ENCODE data around the gene BIRC7.
A peak's percentile ranks its signal among the peaks of the same experiment; 100 is the strongest.
"Not testable (repeated sequence)": the region's sequence is repeated elsewhere in the genome, so short reads cannot be mapped to it uniquely, and the experiment has no call there.

Gene BIRC7

DNA sequence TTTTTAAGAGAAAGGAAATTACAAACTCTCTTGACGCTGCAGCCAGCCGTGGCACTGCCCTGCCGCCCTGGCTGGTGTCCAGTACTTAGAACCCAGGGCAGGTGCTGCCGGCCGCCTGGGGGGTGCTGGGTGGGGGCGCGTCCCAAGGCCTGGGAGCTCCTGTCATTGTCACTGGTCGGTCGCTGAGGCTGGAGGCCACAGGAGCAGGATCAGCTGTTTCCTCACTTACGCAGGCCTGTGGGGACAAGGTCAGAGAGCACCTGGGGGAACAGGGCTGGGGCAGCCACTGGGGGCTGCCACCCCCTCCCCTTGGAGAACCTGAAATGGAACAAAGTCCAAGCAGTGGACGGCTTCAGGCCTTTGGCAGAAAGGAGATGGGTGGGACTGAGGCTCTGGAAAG, 5.6 kb downstream of the BIRC7 start:
- Histone ChIP-seq H3K4me3 (ENCODE audit: low read depth in 1 of 2, low read length in 2 of 2) (no peak overlapping the region), H3K9me3 (ENCODE audit: control insufficient read depth in 1 of 2, low read length in 2 of 2) (no peaks in the 10 kb centered on the region), H3K27ac (ENCODE audit: low read length) (no peak overlapping the region), H3K36me3 (ENCODE audit: control insufficient read depth in 1 of 2, insufficient read depth in 2 of 2, low read length in 2 of 2) (no peaks in the 10 kb centered on the region), H3K4me1 (ENCODE audit: control insufficient read depth in 1 of 2, insufficient read depth in 2 of 2, low read length in 2 of 2) (no peaks in the 10 kb centered on the region), H3K27me3 (ENCODE audit: low read depth, low read length) (no peaks in the 10 kb centered on the region)

DNA sequence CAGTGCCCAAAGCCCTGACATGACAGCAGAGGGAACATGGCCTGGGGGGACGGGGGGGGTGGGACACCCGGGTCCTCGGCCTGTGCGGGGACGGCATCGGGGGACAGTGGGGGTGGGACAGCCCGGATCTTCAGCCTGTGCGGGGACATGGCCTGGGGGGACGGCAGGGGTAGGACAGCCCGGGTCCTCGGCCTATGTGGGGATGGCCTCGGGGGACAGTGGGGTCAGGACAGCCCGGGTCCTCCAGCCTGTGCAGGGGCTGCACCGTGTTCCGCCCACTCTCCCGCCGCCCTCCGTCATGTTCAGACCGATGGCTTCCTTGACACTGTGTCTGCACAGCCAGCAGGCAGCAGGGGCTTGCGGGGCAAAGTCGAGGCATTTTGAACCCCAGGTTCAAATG, 7.0 kb downstream of the BIRC7 start:
- Histone ChIP-seq H3K36me3 (ENCODE audit: control insufficient read depth in 1 of 2, insufficient read depth in 2 of 2, low read length in 2 of 2) (no peaks in the 10 kb centered on the region), H3K4me3 (ENCODE audit: low read depth in 1 of 2, low read length in 2 of 2) (no peak overlapping the region), H3K9me3 (ENCODE audit: control insufficient read depth in 1 of 2, low read length in 2 of 2) (no peaks in the 10 kb centered on the region), H3K4me1 (ENCODE audit: control insufficient read depth in 1 of 2, insufficient read depth in 2 of 2, low read length in 2 of 2) (no peaks in the 10 kb centered on the region), H3K27me3 (ENCODE audit: low read depth, low read length) (peaks cover 6% of the 10 kb centered on the region), H3K27ac (ENCODE audit: low read length) (no peak overlapping the region)

DNA sequence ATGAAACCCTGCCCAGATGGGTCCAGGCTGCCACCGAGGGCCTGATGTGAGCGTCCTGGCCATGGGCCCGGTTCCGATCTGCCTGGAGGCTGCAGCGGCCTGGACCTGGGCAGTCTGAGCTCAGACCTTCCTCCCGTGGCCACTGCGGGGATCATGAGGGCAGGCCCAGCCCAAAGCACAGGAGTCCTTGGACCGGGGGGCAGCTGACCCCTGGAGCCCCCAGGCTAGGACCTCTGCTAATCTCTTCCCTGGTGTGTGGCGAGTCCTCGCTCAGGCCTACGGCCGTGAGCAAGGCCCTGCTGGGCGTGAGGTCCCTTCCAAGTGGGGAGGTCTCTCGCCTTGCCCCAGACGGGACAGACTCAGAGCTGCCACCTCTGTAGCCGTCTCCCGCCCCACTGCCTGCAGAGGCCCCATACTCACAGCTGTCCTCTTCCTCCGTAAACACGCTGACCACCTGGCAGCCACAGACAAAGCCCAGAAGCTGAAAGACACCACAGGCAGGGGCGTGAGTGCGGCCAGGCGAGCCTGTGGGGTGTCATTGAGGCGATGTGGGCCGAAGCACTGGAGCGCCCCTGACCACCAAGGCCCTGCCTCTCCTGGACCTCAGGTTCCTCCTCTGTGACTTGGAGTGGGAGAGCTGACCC, 8.0 kb downstream of the BIRC7 start:
- H3K36me3 ChIP-seq (ENCODE audit: control insufficient read depth in 1 of 2, insufficient read depth in 2 of 2, low read length in 2 of 2) = no peaks in the 10 kb centered on the region
- peaks cover 6% of the 10 kb centered on the region for H3K27me3 ChIP-seq (ENCODE audit: low read depth, low read length)
- no peak overlapping the region for H3K27ac ChIP-seq (ENCODE audit: low read length)
- H3K4me1 ChIP-seq (ENCODE audit: control insufficient read depth in 1 of 2, insufficient read depth in 2 of 2, low read length in 2 of 2) = no peaks in the 10 kb centered on the region
- H3K4me3 ChIP-seq (ENCODE audit: low read depth in 1 of 2, low read length in 2 of 2) = no peak overlapping the region
- no peaks in the 10 kb centered on the region for H3K9me3 ChIP-seq (ENCODE audit: control insufficient read depth in 1 of 2, low read length in 2 of 2)

DNA sequence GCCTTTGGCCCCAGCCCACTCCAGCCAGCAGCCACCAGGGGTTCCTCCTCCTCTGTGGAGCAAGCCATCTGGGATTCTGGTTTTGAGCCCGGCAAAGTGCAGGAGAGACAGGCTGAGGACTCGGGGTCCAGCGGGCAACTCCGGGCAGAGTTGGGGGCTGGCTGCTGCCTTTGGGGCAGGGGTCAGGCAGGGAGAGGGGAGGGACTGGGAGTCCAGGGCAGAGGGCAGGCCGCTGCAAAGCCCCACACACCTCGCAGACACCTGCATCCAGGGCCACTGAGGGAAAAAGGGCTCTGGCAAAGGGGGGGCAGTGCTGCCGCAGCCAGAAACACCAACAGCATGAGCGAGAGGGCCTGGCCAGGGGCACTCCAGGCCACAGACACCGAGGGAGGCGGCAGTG, 8.8 kb downstream of the BIRC7 start:
- Histone ChIP-seq H3K4me1 (ENCODE audit: control insufficient read depth in 1 of 2, insufficient read depth in 2 of 2, low read length in 2 of 2) (no peaks in the 10 kb centered on the region), H3K4me3 (ENCODE audit: low read depth in 1 of 2, low read length in 2 of 2) (no peak overlapping the region), H3K9me3 (ENCODE audit: control insufficient read depth in 1 of 2, low read length in 2 of 2) (no peaks in the 10 kb centered on the region), H3K36me3 (ENCODE audit: control insufficient read depth in 1 of 2, insufficient read depth in 2 of 2, low read length in 2 of 2) (no peaks in the 10 kb centered on the region), H3K27ac (ENCODE audit: low read length) (no peak overlapping the region), H3K27me3 (ENCODE audit: low read depth, low read length) (peaks cover 6% of the 10 kb centered on the region)

DNA sequence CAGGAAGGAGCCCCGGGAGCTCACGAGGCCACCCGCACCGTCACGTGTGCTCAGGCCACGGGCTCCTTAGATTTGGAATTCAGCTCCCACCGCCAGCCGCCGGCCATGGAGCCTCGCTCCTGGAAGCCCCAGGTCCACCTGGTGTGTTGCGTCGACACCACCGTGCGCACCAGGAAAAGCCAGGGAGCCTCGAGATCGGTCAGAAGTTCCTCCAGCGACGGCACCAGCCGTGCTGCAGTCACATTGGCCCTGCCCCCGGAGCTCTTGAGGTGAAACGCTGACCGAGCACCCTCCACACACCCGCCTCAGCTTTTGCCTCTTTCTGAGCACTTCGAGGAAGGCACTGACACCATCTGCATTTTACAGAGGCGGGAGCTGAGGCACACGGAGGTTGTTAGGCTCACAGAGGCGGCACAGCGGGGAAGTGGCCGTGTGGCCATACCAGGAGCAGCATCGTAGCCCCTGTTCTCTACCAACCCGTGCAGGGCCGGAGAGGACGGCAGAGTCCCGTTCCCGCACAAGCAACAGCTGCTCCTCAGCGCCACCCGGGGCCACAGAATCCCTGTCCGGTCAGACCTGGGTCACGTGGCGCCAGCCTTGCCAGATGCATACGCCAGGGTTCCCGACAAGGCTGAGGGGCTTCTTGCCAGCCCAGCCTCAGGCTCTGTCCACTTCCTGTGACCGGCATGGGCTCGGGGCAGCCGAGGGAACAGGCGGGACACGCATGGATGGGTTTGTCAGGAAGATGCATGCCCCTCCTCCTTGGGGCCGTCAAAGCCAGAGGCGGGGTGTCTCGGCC, 11.0 kb downstream of the BIRC7 start:
- peaks cover 6% of the 10 kb centered on the region for H3K27me3 ChIP-seq (ENCODE audit: low read depth, low read length)
- H3K9me3 ChIP-seq (ENCODE audit: control insufficient read depth in 1 of 2, low read length in 2 of 2) = no peaks in the 10 kb centered on the region
- H3K4me3 ChIP-seq (ENCODE audit: low read depth in 1 of 2, low read length in 2 of 2) = no peak overlapping the region
- no peak overlapping the region for H3K27ac ChIP-seq (ENCODE audit: low read length)
- H3K36me3 ChIP-seq (ENCODE audit: control insufficient read depth in 1 of 2, insufficient read depth in 2 of 2, low read length in 2 of 2) = no peaks in the 10 kb centered on the region
- no peaks in the 10 kb centered on the region for H3K4me1 ChIP-seq (ENCODE audit: control insufficient read depth in 1 of 2, insufficient read depth in 2 of 2, low read length in 2 of 2)

DNA sequence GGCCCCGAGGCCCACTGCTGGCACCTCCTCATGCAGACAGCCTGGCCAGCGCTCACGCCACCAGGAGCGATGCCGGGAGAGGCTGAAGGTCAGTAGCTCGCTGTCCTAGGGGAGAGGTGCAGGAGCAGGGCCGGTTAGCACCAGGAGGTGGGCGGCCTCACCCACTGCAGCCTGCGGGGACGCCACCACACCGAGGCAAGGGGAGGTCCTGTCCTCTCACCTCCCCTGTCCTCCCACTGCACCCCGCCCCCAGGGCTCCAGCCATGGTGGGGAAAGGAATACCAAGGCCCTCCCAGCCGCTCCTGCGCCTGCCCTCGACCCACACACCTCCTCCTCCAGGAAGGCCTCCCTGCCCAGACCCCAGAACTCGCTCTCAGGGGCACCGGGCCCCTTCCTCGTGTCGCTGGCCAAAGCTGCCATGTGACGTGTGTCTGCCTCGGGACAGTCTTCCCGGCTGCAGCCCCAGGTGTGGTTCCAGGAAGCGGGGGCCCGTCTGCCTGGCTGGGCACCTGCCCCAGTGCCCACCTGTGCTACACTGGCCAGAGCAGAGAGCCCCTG, 12.0 kb downstream of the BIRC7 start:
- Histone ChIP-seq H3K9me3 (ENCODE audit: control insufficient read depth in 1 of 2, low read length in 2 of 2) (no peaks in the 10 kb centered on the region), H3K36me3 (ENCODE audit: control insufficient read depth in 1 of 2, insufficient read depth in 2 of 2, low read length in 2 of 2) (no peaks in the 10 kb centered on the region), H3K27me3 (ENCODE audit: low read depth, low read length) (peaks cover 6% of the 10 kb centered on the region), H3K27ac (ENCODE audit: low read length) (no peak overlapping the region), H3K4me1 (ENCODE audit: control insufficient read depth in 1 of 2, insufficient read depth in 2 of 2, low read length in 2 of 2) (no peaks in the 10 kb centered on the region), H3K4me3 (ENCODE audit: low read depth in 1 of 2, low read length in 2 of 2) (no peak overlapping the region)

DNA sequence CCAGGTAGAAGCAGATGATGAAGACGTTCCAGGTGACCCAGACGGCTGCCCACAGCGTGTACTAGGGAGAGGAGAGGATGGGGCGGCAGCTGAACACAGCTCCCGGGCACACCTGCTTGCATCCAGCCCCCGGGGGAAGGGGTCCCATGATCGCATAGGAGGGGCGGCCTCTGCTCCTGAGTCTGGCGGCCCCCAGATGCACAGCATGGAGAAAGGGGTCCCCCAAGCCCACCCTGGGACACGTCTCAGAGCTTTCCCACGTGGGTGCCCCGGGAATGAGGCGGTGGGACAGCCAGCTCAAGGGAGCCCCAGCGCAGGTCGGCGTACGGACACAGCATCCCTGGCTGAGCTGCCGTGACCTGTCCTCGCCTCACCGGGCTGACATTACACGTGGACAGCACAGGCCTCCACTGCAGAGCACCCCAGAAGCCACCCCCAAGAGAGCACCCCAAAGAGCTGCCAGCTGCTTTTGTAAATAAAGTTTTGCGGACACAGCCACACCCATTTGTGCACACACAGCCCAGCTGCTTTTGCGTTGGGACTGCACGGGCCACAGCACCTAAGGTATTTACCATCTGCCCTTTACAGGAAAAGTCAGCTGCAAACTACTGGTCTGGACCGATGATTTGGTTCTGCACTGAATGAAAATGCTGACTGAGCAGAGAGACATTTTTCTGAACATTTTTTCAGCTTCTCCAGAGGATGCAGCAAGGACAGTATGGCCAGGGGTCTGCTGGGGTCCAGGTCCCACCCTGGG, 13.3 kb downstream of the BIRC7 start:
- Histone ChIP-seq H3K27ac (ENCODE audit: low read length) (no peak overlapping the region), H3K9me3 (ENCODE audit: control insufficient read depth in 1 of 2, low read length in 2 of 2) (no peaks in the 10 kb centered on the region), H3K27me3 (ENCODE audit: low read depth, low read length) (peaks cover 6% of the 10 kb centered on the region), H3K4me1 (ENCODE audit: control insufficient read depth in 1 of 2, insufficient read depth in 2 of 2, low read length in 2 of 2) (peaks cover 0 to 8% of the 10 kb centered on the region in 2 donors), H3K36me3 (ENCODE audit: control insufficient read depth in 1 of 2, insufficient read depth in 2 of 2, low read length in 2 of 2) (no peaks in the 10 kb centered on the region), H3K4me3 (ENCODE audit: low read depth in 1 of 2, low read length in 2 of 2) (no peak overlapping the region)

DNA sequence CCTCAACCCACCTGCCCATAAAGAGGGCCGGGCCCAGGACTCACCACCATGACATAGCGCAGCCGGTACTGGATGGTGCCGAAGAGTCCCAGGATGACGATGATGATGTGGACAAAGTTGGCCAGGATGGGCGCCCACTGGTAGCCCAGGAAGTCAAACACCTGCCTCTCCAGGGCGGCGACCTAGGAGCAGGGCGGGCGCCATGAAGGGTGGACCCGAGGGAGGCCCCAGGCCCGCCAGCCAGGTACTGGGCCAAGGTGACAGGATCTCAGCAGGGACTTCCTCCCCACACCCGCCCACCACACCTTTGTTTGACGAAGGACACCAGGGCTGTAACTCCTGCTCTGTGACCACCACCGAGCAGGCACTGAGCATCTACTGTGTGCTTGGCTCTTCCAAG, 14.2 kb downstream of the BIRC7 start:
- H3K27ac ChIP-seq (ENCODE audit: low read length) = no peak overlapping the region
- H3K36me3 ChIP-seq (ENCODE audit: control insufficient read depth in 1 of 2, insufficient read depth in 2 of 2, low read length in 2 of 2) = no peaks in the 10 kb centered on the region
- peaks cover 0 to 14% of the 10 kb centered on the region in 2 donors for H3K4me1 ChIP-seq (ENCODE audit: control insufficient read depth in 1 of 2, insufficient read depth in 2 of 2, low read length in 2 of 2)
- peaks cover 9% of the 10 kb centered on the region for H3K27me3 ChIP-seq (ENCODE audit: low read depth, low read length)
- H3K9me3 ChIP-seq (ENCODE audit: control insufficient read depth in 1 of 2, low read length in 2 of 2) = no peaks in the 10 kb centered on the region
- no peak overlapping the region for H3K4me3 ChIP-seq (ENCODE audit: low read depth in 1 of 2, low read length in 2 of 2)

DNA sequence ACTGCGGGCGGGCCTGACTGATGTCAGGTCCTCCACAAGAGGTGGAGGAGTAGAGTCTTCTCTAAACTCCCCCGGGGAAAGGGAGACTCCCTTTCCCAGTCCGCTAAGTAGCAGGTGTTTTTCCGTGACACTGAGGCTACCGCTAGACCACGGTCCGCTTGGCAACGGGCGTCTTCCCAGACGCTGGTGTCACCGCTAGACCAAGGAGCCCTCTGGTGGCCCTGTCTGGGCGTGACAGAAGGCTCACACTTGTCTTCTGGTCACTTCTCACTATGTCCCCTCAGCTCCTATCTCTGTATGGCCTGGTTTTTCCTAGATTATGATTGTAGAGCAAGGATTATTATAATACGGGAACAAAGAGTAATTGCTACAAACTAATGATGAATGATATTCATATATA, 15.6 kb downstream of the BIRC7 start:
- not testable (repeated sequence) for H3K9me3 ChIP-seq (ENCODE audit: control insufficient read depth in 1 of 2, low read length in 2 of 2); H3K27ac ChIP-seq (ENCODE audit: low read length); H3K36me3 ChIP-seq (ENCODE audit: control insufficient read depth in 1 of 2, insufficient read depth in 2 of 2, low read length in 2 of 2); H3K4me3 ChIP-seq (ENCODE audit: low read depth in 1 of 2, low read length in 2 of 2)
- Histone ChIP-seq H3K27me3 (ENCODE audit: low read depth, low read length) (peaks cover 14% of the 10 kb centered on the region), H3K4me1 (ENCODE audit: control insufficient read depth in 1 of 2, insufficient read depth in 2 of 2, low read length in 2 of 2) (peaks cover 0 to 14% of the 10 kb centered on the region in 2 donors)

DNA sequence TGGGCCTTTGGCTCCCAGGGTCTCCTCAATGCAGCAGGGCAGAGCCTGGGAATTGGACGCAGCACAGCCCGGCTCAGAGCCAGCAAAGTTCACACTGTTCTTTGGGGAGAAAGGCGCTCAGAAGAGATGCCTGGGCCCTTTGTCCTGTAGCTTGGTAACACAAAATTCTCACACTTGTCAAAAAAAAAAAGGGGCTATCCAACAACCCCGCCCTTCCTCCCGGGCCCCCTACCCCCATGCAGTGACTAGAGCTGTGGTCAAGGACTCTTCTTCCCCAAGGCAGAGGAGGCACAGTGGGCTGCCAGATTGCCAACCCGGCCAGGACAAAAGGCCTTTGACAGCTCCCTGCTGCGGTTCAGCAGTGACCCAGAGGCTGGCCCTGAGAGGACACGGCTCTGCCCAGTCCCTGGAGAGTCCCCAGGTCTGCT, 16.6 kb downstream of the BIRC7 start:
- H3K36me3 ChIP-seq (ENCODE audit: control insufficient read depth in 1 of 2, insufficient read depth in 2 of 2, low read length in 2 of 2) = no peaks in the 10 kb centered on the region
- no peak overlapping the region for H3K4me3 ChIP-seq (ENCODE audit: low read depth in 1 of 2, low read length in 2 of 2)
- H3K27ac ChIP-seq (ENCODE audit: low read length) = no peak overlapping the region
- H3K27me3 ChIP-seq (ENCODE audit: low read depth, low read length) = peaks cover 9% of the 10 kb centered on the region
- H3K4me1 ChIP-seq (ENCODE audit: control insufficient read depth in 1 of 2, insufficient read depth in 2 of 2, low read length in 2 of 2) = peaks cover 0 to 14% of the 10 kb centered on the region in 2 donors
- H3K9me3 ChIP-seq (ENCODE audit: control insufficient read depth in 1 of 2, low read length in 2 of 2) = no peaks in the 10 kb centered on the region

DNA sequence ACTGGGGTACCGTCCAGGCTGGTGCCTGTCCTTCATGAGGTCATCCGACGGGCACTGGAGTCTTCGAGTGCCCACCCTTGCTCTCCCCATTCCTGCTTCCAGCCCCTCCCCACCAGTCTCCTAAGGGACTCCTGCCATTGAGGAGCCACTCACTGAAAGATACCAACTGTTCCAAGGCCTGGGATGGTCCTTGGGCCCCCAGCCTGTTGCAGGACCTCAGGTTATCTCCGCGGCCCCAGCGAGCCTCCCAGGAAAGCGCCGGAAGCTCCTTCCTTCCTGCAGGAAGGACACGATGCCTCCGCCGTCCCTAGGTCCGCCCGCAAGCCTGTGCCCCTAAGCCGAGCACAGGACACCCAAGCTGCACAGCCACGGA, 17.3 kb downstream of the BIRC7 start:
- H3K27ac ChIP-seq (ENCODE audit: low read length) = no peak overlapping the region

More for the DNA sequence above, 17.3 kb downstream of the BIRC7 start:
- Histone ChIP-seq H3K27me3 (ENCODE audit: low read depth, low read length) (peaks cover 8% of the 10 kb centered on the region), H3K4me3 (ENCODE audit: low read depth in 1 of 2, low read length in 2 of 2) (peak overlapping the region in 1 of 2 donors; percentile 40), H3K9me3 (ENCODE audit: control insufficient read depth in 1 of 2, low read length in 2 of 2) (no peaks in the 10 kb centered on the region), H3K36me3 (ENCODE audit: control insufficient read depth in 1 of 2, insufficient read depth in 2 of 2, low read length in 2 of 2) (no peaks in the 10 kb centered on the region), H3K4me1 (ENCODE audit: control insufficient read depth in 1 of 2, insufficient read depth in 2 of 2, low read length in 2 of 2) (peaks cover 0 to 14% of the 10 kb centered on the region in 2 donors)
